H7 (cell line): Measurements from ENCODE around the gene SHC2. TPM values are rescaled to one million over a fixed set of nuclear protein-coding genes. Genes with fewer than 3 reads are reported as not detected.
A peak's percentile ranks its signal among the peaks of the same experiment; 100 is the strongest.
"Not testable (repeated sequence)": the region's sequence is repeated elsewhere in the genome, so short reads cannot be mapped to it uniquely, and the experiment has no call there.

ENCODE experiments used
- DNase-seq: peaks from one replicate; pipeline ENCODE4 v3.0.0; 2012
- H3K27me3 ChIP-seq: 2 replicates; pipeline ENCODE4 v1.6.0; 2011; ENCODE audit warnings: mild to moderate bottlenecking, low read length; ENCODE audit not compliant: control insufficient read depth, insufficient read depth
- H3K36me3 ChIP-seq: replicated peaks from 2 replicates; pipeline ENCODE4 v1.5.1; 2011; ENCODE audit warnings: low read length; ENCODE audit not compliant: control insufficient read depth, insufficient read depth
- H3K4me3 ChIP-seq: 2 replicates; pipeline ENCODE4 v1.5.1; 2011; ENCODE audit warnings: low read depth, mild to moderate bottlenecking, control low read depth, low read length, moderate library complexity; ENCODE audit not compliant: insufficient read depth
- total RNA-seq: library from RNA; depleted of rRNA; stranded (reverse); fragments of >200 nt; shearing (Covaris generic); gene quantifications from 2 replicates; pipeline ENCODE4 v1.2.3, GENCODE V29; 2014

The SHC2 gene
- total RNA-seq, 1 experiment from 2014 or later: 5.3 TPM

GRCh38 chr19:452829-453228 lies 8.0 kb downstream of the SHC2 start:
- H3K4me3 ChIP-seq: no peak overlapping the region
- H3K36me3 ChIP-seq: no peaks in the 10 kb centered on the region
- DNase-seq: peak; percentile 37
- no peaks in the 10 kb centered on the region for H3K27me3 ChIP-seq

GRCh38 chr19:450912-451481 lies 9.8 kb downstream of the SHC2 start:
- H3K4me3 ChIP-seq, H3K27me3 ChIP-seq, H3K36me3 ChIP-seq, DNase-seq: not testable (repeated sequence)

- H3K36me3 ChIP-seq: no peaks in the 10 kb centered on the region
- DNase-seq: peak; percentile 48
- no peak overlapping the region for H3K4me3 ChIP-seq
- H3K27me3 ChIP-seq: no peaks in the 10 kb centered on the region
Observed at GRCh38 chr19:449916-450315, 10.9 kb downstream of the SHC2 start.

DNA sequence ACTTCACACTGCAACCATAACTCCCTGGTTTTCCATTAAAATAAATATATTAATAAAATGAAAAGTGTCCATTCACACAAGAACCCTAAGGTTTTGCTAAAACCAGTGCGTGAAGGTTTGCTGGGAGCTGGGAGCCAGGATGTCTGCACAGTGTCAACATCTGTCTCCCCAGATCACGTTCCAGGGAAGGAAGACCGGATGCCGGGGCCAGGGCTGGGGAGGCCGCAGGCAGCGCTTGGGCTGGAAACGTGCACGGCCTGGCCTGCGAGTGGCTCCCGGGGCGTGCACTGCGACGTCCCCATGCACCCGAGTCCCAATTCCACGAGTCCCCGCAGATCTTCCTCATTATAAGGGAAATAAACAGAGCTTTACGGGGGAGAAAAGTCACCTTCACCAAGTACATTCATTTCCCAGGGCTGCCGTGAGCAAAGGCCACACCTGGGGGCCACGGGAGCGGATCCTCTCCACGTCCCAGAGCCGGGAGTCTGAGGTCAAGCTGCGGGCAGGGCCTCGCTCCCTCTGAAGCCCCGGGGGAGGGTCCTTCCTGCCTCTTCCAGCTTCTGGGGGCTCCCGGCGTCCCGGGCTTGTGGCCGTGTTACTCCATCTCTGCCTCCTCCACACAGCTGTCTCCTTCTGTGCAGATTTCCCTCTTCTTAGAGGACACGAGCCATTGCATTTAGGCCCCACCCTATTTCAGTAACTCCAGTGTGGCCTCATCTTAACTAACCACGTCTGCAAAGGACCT lies 12.8 kb downstream of the SHC2 start:
- peak; percentile 60 for DNase-seq
- Histone ChIP-seq H3K4me3 (no peak overlapping the region), H3K36me3 (no peaks in the 10 kb centered on the region), H3K27me3 (no peaks in the 10 kb centered on the region)

- no peak overlapping the region for H3K4me3 ChIP-seq
- peak; percentile 55 for DNase-seq
- no peaks in the 10 kb centered on the region for H3K27me3 ChIP-seq
- H3K36me3 ChIP-seq: no peaks in the 10 kb centered on the region
Observed at GRCh38 chr19:447064-447426, 13.8 kb downstream of the SHC2 start.

DNA sequence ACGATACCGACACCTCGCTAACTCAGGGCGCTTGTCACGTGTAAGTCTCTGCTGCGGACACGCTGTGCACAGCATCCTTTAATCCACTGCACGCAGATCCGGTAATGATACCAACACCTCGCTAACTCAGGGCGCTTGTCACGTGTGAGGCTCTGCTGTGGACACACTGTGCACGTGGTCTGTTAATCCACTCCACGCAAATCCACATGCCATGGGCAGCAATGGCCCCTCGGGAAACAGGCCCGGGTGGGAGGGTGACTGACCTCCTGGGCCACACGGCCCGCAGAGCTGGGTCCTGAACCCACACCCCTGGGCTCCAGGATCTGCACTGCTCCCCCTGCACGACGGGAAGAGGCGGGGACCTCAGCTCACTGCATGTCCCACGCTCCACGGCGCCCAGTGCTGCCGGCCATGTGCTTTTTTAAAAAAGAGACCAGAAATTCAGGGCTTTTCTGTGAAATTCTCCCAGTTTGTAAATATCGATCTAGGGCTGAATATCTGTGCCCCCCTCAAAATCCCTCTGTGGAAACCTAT lies 16.1 kb downstream of the SHC2 start:
- H3K36me3 ChIP-seq: no peaks in the 10 kb centered on the region
- H3K4me3 ChIP-seq: no peak overlapping the region
- peak; percentile 42 for DNase-seq
- no peaks in the 10 kb centered on the region for H3K27me3 ChIP-seq

GRCh38 chr19:443005-443404 lies 17.8 kb downstream of the SHC2 start:
- H3K36me3 ChIP-seq: no peaks in the 10 kb centered on the region
- no peaks in the 10 kb centered on the region for H3K27me3 ChIP-seq

GRCh38 chr19:442085-442484 lies 18.7 kb downstream of the SHC2 start:
- H3K36me3 ChIP-seq: no peaks in the 10 kb centered on the region
- H3K27me3 ChIP-seq: no peaks in the 10 kb centered on the region
- H3K4me3 ChIP-seq: no peak overlapping the region
- DNase-seq: no peak

More at GRCh38 chr19:443005-443404, 17.8 kb downstream of the SHC2 start:
- H3K4me3 ChIP-seq: no peak overlapping the region
- no peak for DNase-seq

GRCh38 chr19:441213-441836 lies 19.5 kb downstream of the SHC2 start:
- DNase-seq: no peak
- no peaks in the 10 kb centered on the region for H3K27me3 ChIP-seq
- H3K36me3 ChIP-seq: no peaks in the 10 kb centered on the region
- no peak overlapping the region for H3K4me3 ChIP-seq

GRCh38 chr19:440391-441212 lies 20.2 kb downstream of the SHC2 start:
- H3K36me3 ChIP-seq: no peaks in the 10 kb centered on the region
- H3K27me3 ChIP-seq: no peaks in the 10 kb centered on the region
- DNase-seq: no peak
- H3K4me3 ChIP-seq: no peak overlapping the region

- H3K36me3 ChIP-seq: no peaks in the 10 kb centered on the region; the same call in 1 of the 2 replicates
- H3K4me3 ChIP-seq: no peak overlapping the region
- no peak for DNase-seq
- H3K27me3 ChIP-seq: no peaks in the 10 kb centered on the region
Observed at GRCh38 chr19:439167-439900, 21.5 kb downstream of the SHC2 start.

DNA sequence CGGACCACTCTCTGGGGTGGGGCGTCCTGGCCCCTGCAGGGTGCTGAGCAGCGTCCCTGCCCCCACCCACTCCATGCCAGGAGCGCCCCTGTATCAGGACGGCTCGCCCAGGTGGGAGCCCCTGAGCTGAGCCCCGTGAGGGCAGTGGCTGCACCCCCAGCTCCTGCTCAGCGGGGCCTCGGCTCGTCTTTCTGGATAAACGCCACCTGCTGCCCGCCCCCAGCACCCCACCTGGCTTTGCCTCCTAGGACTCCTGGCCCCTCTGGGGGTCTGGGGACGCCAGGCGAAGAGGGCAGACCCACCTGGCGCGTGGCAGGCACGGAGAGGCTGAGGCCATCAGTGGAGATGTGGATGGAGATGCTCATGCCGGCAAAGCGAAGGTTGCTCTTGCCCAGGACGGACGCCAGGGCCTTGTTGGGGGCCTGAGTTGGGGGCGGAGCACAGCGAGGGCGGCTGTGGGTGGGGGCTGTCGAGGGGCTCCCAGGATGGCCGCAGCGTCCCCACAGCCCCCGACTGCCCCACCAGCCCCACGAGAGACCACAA lies 22.3 kb downstream of the SHC2 start:
- no peak overlapping the region for H3K4me3 ChIP-seq
- H3K27me3 ChIP-seq: no peaks in the 10 kb centered on the region
- H3K36me3 ChIP-seq: peaks cover 2% of the 10 kb centered on the region
- peak; percentile 83 for DNase-seq

GRCh38 chr19:437041-437440 lies 23.8 kb downstream of the SHC2 start:
- DNase-seq: no peak
- H3K4me3 ChIP-seq: no peak overlapping the region

More at GRCh38 chr19:437041-437440, 23.8 kb downstream of the SHC2 start:
- H3K27me3 ChIP-seq: no peaks in the 10 kb centered on the region
- peaks cover 2% of the 10 kb centered on the region for H3K36me3 ChIP-seq
